Mucosa of descending colon (tissue), 3 donors: Measurements from ENCODE around the gene STXBP1. TPM values are rescaled to one million over a fixed set of nuclear protein-coding genes. Genes with fewer than 3 reads are reported as not detected.

Experiments used
- ATAC-seq: fragments of 200-7000 bp; cut with Tn5 transposase; one replicate; pipeline ENCODE4 v1.9.1; 2020; ENCODE audit warnings: mild to moderate bottlenecking, moderate library complexity
- DNase-seq, 3 donors: peaks; one replicate each; pipeline ENCODE4 v3.0.0-alpha.2; 2020
- H3K36me3 ChIP-seq: fragments of 200-600 bp; one replicate; pipeline ENCODE4 v1.8.0; 2021; ENCODE audit warnings: low read depth, mild to moderate bottlenecking
- H3K4me1 ChIP-seq: fragments of 200-600 bp; one replicate; pipeline ENCODE4 v1.8.0; 2021; ENCODE audit warnings: low read depth, mild to moderate bottlenecking
- H3K4me3 ChIP-seq: fragments of 200-600 bp; one replicate; pipeline ENCODE4 v1.8.0; 2021; ENCODE audit warnings: mild to moderate bottlenecking
- H3K9me3 ChIP-seq: fragments of 200-600 bp; one replicate; pipeline ENCODE4 v1.8.0; 2021; ENCODE audit warnings: mild to moderate bottlenecking
- intact Hi-C, 2 donors: fragments of 100-400 bp; cut with DNase I in 1 of 2; cut with micrococcal nuclease in 1 of 2; formaldehyde crosslinking; loops; one replicate each; pipeline versions ENCODE4 v1.11.0 to v1.11.1; 2022; cut with DNase I, micrococcal nuclease
- total RNA-seq, 3 donors: library from RNA; stranded (reverse); fragmentation: NEBNext Ultra II Directional in 2 of 3; extraction: Animal tissue kit (Norgen Biotek cat#: 25700) in 2 of 3; gene quantifications; one replicate each; pipeline versions ENCODE4 v1.2.1 to v1.2.4, GENCODE V29; 2021 to 2023
- TF ChIP-seq, protein P1 (sequence below): fragments of 200-600 bp; IDR thresholded peaks from one replicate; pipeline ENCODE4 v1.8.0; 2022; ENCODE audit warnings: antibody characterized with exemption, mild to moderate bottlenecking
- donor health status: DM: no; HTN: no; CAD: no; lungs with moderate emphysema.
- donor health status: DM: no; HTN: no; CAD: no.
- donor health status: DM: no; HTN: yes; CAD: no.

The STXBP1 gene
- total RNA-seq, 3 donors from 2014 or later, result 11.8 to 37.1 (median 17.1) TPM

DNA sequence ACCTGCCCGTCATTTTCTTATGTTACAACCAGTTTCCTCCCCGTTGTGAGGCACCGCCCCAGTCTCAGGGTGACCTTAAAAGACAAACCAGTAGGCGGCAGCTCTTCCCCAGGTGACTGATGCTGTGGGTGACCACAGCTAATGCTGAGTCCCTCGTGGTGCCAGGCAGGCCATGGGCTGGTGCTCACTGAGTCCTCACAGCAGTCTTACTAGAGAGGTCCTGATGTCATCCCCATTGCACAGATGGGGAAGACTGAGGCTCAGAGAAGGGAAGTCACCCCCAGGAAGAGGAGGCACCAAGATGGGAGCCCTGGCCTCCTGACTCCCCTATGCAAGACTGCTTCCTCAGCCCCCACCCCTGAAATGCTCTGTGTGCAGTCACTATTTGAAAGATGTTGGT is 95.7 kb downstream of the STXBP1 start:
- Histone ChIP-seq H3K4me3 (no peak overlapping the region), H3K36me3 (no peaks in the 10 kb centered on the region), H3K9me3 (no peaks in the 10 kb centered on the region), H3K4me1 (no peaks in the 10 kb centered on the region)
- ATAC-seq (peak; percentile 73), DNase-seq (peak in 2 of 3 donors; percentile 44 to 56)
- TF ChIP-seq, protein P1, sequence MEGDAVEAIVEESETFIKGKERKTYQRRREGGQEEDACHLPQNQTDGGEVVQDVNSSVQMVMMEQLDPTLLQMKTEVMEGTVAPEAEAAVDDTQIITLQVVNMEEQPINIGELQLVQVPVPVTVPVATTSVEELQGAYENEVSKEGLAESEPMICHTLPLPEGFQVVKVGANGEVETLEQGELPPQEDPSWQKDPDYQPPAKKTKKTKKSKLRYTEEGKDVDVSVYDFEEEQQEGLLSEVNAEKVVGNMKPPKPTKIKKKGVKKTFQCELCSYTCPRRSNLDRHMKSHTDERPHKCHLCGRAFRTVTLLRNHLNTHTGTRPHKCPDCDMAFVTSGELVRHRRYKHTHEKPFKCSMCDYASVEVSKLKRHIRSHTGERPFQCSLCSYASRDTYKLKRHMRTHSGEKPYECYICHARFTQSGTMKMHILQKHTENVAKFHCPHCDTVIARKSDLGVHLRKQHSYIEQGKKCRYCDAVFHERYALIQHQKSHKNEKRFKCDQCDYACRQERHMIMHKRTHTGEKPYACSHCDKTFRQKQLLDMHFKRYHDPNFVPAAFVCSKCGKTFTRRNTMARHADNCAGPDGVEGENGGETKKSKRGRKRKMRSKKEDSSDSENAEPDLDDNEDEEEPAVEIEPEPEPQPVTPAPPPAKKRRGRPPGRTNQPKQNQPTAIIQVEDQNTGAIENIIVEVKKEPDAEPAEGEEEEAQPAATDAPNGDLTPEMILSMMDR, result no peak
- intact Hi-C loops, result no loop called here

DNA sequence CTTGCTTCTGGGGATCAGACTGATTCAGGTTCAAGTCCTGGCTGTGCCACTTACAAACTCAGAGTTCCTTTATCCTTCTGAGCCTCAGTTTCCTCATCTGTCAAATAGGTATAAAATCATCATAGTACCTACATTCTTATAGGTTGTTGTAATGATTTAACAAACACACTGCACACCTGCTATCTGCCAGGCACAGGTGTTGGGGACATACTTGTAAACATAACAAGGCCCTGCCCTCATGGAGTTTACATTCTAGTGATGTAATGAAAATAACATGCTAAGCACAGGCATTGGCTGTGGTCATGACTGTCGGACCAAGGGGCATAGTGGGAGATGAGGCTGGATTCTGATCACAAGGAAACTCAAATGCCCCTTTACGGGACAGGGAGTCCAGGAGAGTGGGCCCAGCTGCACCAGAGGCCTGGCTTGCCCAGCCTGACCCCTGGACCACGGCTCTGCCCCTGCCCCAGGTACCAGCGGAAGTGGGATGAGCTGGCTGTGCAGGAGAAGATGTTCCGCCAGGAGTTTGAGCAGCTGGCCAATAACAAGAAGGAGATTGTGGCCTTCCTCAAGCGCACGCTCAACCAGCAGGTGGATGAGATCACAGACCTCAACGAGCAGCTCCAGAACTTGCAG is 97.0 kb downstream of the STXBP1 start:
- ATAC-seq, result no peak

DNA sequence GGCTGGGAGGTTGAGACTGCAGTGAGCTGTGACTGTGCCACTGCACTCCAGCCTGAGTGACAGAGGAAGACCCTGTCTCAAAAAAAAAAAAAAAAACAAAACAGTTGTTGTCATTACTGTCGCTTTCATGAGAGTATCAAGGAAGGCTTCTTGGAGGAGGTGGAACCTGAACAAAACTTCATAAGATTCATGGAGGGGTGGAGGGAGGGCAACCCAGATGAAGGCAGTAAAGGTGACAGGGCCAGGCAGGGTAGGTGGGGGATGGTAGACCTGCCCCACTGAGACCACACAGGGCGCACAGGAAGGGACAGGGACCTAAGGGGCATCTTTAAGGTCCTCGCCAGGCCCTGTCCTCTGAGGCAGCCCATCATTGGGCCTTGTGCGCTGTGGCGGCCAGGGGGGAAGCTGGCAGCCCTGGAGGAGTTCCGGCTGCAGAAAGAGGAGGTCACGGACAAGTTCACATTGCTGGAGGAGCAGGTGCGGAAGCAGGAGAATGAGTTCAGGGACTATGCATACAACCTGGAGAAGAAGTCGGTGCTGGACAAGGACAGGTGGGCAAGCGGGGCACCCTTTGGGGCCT is 98.2 kb downstream of the STXBP1 start:
- TF ChIP-seq, protein P1, result no peak
- Histone ChIP-seq H3K36me3 (no peaks in the 10 kb centered on the region), H3K4me3 (no peak overlapping the region), H3K4me1 (no peaks in the 10 kb centered on the region), H3K9me3 (no peaks in the 10 kb centered on the region)
- intact Hi-C loops, result no loop called here
- no peak for DNase-seq
- ATAC-seq, result no peak

More for the DNA sequence above, 97.0 kb downstream of the STXBP1 start:
- no peaks in the 10 kb centered on the region for H3K36me3 ChIP-seq
- no peak for DNase-seq
- intact Hi-C loops, result no loop called here
- no peaks in the 10 kb centered on the region for H3K4me1 ChIP-seq
- TF ChIP-seq, protein P1, result no peak
- no peak overlapping the region for H3K4me3 ChIP-seq
- H3K9me3 ChIP-seq, result no peaks in the 10 kb centered on the region

DNA sequence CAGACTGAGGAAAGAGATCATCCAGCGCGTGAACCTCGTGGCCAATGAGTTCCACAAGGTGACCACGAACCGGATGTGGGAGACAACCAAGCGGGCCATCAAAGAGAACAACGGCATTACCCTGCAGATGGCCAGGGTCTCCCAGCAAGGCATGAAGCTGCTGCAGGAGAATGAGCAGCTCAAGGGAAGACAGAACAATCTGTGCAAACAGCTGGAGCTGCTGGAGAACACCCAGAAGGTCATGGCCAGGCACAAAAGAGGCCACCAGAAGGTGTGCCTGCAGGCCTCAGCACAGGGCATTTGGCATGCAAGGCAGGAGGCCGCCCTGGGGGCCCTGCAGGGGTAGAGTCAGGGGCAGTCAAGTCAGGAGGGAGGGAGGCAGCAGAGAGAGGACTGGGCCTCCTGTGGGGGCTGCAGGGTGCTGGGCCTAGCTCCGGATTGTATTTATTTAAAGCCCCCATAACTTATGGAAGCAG is 99.2 kb downstream of the STXBP1 start:
- Histone ChIP-seq H3K4me1 (peaks cover 4% of the 10 kb centered on the region), H3K9me3 (no peaks in the 10 kb centered on the region), H3K4me3 (no peak overlapping the region), H3K36me3 (no peaks in the 10 kb centered on the region)
- TF ChIP-seq, protein P1, result no peak
- ATAC-seq (no peak), DNase-seq (no peak)
- intact Hi-C loops, result no loop called here

DNA sequence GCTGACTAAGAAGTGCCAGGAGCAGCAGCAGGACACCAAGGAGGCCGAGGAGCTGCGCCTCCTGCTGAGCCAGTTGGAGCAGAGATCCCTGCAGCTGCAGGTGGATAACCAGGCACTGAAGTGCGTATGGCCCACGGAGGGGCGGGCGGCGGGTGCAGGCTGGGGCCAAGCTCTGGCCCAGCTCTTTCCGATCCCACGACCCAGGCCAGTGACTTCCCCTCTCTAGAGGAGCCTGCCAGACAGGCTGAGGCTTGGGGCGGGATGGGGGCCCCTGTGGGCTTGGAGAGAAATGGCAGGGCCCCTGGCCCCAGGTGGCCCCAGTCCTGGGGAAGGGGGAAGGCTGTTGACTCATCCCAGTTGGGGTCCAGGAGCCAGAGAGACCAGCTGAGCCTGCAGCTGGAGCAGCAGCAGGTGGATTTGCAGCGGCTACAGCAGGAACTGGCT is 99.8 kb downstream of the STXBP1 start:
- ATAC-seq (no peak), DNase-seq (no peak)
- Histone ChIP-seq H3K9me3 (no peaks in the 10 kb centered on the region), H3K4me3 (no peak overlapping the region), H3K4me1 (peaks cover 5% of the 10 kb centered on the region), H3K36me3 (no peaks in the 10 kb centered on the region)
- intact Hi-C loops, result no loop called here
- TF ChIP-seq, protein P1, result no peak
